Right lobe of liver (tissue), 6 donors: ENCODE measurements around the gene LCA5L. TPM values are rescaled to one million over a fixed set of nuclear protein-coding genes. Genes with fewer than 3 reads are reported as not detected.

Source experiments
- ATAC-seq, 4 donors: fragments of 200-7000 bp; cut with Tn5 transposase; one replicate each; pipeline ENCODE4 v1.9.1; 2020; ENCODE audit warnings: mild to moderate bottlenecking in 4 of 4, moderate library complexity in 4 of 4
- DNase-seq, 3 donors: peaks; one replicate each; pipeline ENCODE4 v3.0.0-alpha.2; 2020
- H3K27ac ChIP-seq, 3 donors: fragments of 200-600 bp; one replicate each; pipeline ENCODE4 v1.8.0; 2022
- H3K27me3 ChIP-seq, 2 donors: fragments of 200-600 bp; one replicate each; pipeline ENCODE4 v1.8.0; 2022
- H3K36me3 ChIP-seq, 4 donors: fragments of 200-600 bp; sonication (generic) in 1 of 4; one replicate each; pipeline versions ENCODE4 v1.5.1 to v1.8.0; 2017 to 2022; ENCODE audit warnings: control low read depth in 1 of 4
- H3K4me1 ChIP-seq, 4 donors: fragments of 200-600 bp; sonication (generic) in 1 of 4; one replicate each; pipeline versions ENCODE4 v1.5.1 to v1.8.0; 2017 to 2022; ENCODE audit warnings: control low read depth in 1 of 4
- H3K4me3 ChIP-seq, 3 donors: fragments of 200-600 bp; one replicate each; pipeline ENCODE4 v1.8.0; 2022
- H3K9me3 ChIP-seq, 4 donors: fragments of 200-600 bp; sonication (generic) in 1 of 4; one replicate each; pipeline versions ENCODE4 v1.5.1 to v1.8.0; 2017 to 2022; ENCODE audit warnings: control low read depth in 1 of 4
- POLR2A ChIP-seq: fragments of 450-650 bp; IDR thresholded peaks from one replicate; pipeline ENCODE4 v1.6.1; 2017; ENCODE audit warnings: antibody characterized with exemption, mild to moderate bottlenecking
- WGBS: methylation state at CpG from one replicate; pipeline ENCODE4 v1.1.6; 2018; ENCODE audit warnings: low coverage, low lambda C conversion rate; ENCODE audit not compliant: insufficient coverage; ENCODE audit errors: missing lambda C conversion rate; 5-methylcytosine and 5-hydroxymethylcytosine counted together
- intact Hi-C, 2 donors: fragments of 100-400 bp; cut with DNase I; formaldehyde crosslinking; loops; one replicate each; pipeline versions ENCODE4 v1.11.2 to v1.14.1; 2022
- microRNA-seq, 2 donors: library from miRNA; unstranded; fragments of <30 nt; microRNA quantifications; one replicate each; pipeline ENCODE4, GENCODE V29; 2019 to 2020
- small RNA-seq, 2 experiments: library from RNA; depleted of rRNA; stranded (forward); fragments of <200 nt; gene quantifications; one replicate each; pipeline ENCODE3, GENCODE V24; 2016
- total RNA-seq, 6 experiments: library from RNA; depleted of rRNA in 2 of 6; stranded (reverse); fragments of >200 nt in 2 of 6; fragmentation: NEBNext Ultra II Directional in 3 of 6; extraction: Animal tissue kit (Norgen Biotek cat#: 25700) in 3 of 6; gene quantifications; one replicate each; pipeline versions ENCODE4 v1.1.0 to v1.2.4, GENCODE V29; 2016 to 2023
- TF ChIP-seq, protein P1 (sequence below), 4 donors: fragments of 200-600 bp in 3 of 4; fragments of 450-650 bp in 1 of 4; IDR thresholded peaks; one replicate each; pipeline versions ENCODE4 v1.5.1 to v1.8.0; 2016 to 2022; ENCODE audit warnings: antibody characterized with exemption in 4 of 4, mild to moderate bottlenecking in 2 of 4
- donor health status: DM: no; HTN: yes; CAD: no.
- donor health status: DM: no; HTN: no; CAD: no.
- donor health status: DM: no; HTN: no; CAD: no.
- donor health status: DM: no; HTN: yes; CAD: no.
- donor health status: DM: no; HTN: yes; CAD: no.

LCA5L gene
- total RNA-seq, 6 experiments from 2014 or later = 0.54 to 2.8 (median 1.1) TPM

DNA sequence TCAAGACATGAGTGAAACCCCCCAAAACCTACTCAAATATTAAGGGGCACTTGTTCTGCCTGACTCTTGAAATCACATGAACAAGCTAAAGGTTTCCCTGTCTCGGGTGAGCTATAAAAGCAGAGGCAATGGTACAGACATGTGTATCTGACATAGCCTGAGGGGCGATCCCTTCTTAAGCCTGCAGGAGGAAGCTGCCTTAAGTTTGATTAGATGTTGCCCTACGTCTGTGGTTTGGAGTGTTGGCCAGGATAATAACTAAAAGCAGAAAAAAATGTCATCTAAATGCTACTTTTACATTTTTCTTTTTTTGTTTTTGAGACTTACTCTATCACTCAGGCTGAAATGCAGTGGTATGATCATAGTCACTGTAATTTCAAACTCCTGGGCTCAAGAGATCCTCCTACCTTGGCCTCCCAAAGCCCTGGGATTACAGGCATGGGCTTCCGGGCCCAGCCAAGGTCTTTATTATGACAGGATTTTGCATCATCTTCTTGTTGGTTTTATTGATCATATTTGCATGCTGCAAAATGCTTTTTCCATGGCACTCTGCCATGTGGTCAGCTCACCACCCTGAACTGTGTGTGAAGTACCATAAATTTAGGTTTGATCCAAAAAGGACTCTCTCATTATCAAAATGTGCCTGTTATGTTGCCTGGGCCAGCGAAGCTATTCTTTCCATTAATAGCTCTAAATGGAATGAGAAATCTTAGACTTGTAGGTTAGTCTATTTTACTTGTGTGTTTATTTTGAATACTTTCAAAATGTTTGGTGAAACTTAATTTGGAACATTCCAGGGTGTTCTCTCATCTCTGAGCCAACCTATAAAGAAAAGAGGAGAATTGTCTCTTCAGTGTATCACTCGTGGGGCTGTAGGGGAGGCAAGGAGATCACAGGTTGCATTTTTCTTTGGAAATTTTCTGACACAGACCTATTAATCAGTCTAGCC lies 81.7 kb downstream of the LCA5L start:
- ATAC-seq (no peak), DNase-seq (no peak)
- no peak for TF ChIP-seq POLR2A
- TF ChIP-seq, protein P1, sequence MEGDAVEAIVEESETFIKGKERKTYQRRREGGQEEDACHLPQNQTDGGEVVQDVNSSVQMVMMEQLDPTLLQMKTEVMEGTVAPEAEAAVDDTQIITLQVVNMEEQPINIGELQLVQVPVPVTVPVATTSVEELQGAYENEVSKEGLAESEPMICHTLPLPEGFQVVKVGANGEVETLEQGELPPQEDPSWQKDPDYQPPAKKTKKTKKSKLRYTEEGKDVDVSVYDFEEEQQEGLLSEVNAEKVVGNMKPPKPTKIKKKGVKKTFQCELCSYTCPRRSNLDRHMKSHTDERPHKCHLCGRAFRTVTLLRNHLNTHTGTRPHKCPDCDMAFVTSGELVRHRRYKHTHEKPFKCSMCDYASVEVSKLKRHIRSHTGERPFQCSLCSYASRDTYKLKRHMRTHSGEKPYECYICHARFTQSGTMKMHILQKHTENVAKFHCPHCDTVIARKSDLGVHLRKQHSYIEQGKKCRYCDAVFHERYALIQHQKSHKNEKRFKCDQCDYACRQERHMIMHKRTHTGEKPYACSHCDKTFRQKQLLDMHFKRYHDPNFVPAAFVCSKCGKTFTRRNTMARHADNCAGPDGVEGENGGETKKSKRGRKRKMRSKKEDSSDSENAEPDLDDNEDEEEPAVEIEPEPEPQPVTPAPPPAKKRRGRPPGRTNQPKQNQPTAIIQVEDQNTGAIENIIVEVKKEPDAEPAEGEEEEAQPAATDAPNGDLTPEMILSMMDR (IDR thresholded peaks at IDR 0.05) = no peak
- H3K4me1 ChIP-seq = no peaks in the 10 kb centered on the region
- intact Hi-C loops = no loop called here
- no peak overlapping the region for H3K4me3 ChIP-seq
- no peak overlapping the region for H3K27ac ChIP-seq
- WGBS = 67% methylated on average over 6 of the region's 6 CpGs
- no peaks in the 10 kb centered on the region for H3K36me3 ChIP-seq
- no peaks in the 10 kb centered on the region for H3K9me3 ChIP-seq
- no peaks in the 10 kb centered on the region for H3K27me3 ChIP-seq

DNA sequence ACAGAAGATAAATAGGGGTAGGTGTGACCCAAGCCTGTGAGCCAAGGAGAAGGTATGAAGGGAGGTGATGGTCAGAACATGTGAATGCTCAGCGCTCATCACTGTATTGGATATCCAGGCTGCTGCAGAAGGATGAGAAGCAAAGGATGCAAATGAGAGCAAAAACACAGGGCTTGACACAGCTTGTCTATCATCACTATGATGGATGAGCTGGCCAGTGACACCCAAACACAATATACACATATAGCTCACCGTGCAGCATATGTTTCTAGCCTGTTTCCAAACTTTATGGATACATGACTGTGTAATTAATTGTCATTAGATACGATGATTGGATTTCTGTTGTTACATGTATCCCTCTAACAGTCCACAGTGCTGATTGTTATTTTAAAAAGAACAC lies 82.8 kb downstream of the LCA5L start:
- no peak for DNase-seq
- intact Hi-C loops = no loop called here
- Histone ChIP-seq H3K27ac (no peak overlapping the region), H3K27me3 (no peaks in the 10 kb centered on the region), H3K4me1 (no peaks in the 10 kb centered on the region), H3K4me3 (no peak overlapping the region), H3K9me3 (no peaks in the 10 kb centered on the region), H3K36me3 (no peaks in the 10 kb centered on the region)
- 100% methylated on average over 2 of the region's 3 CpGs for WGBS
- no peak for ATAC-seq
- TF ChIP-seq, protein P1 (IDR thresholded peaks at IDR 0.05) = no peak
- no peak for TF ChIP-seq POLR2A

DNA sequence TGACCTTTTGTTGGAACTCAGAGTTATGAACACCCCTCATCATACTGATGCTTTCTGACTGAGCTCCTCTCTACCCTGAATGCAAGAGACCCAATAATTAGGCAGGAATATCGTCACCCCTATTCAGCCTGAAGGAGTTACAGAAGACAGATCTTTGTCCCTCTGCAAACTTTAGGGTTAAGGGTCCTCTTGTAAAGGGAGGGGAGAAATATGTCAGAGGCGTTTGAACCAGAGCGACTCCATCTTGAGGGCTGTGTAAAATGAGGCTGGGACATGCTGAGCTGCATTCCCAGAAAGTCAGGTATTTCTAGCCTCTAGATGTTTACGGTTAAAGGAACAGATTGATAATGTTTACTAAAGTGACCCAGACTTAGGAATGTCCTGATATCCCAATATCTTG lies 86.2 kb downstream of the LCA5L start:
- Histone ChIP-seq H3K36me3 (no peaks in the 10 kb centered on the region), H3K4me1 (no peaks in the 10 kb centered on the region), H3K9me3 (no peaks in the 10 kb centered on the region), H3K4me3 (no peak overlapping the region), H3K27me3 (no peaks in the 10 kb centered on the region), H3K27ac (no peak overlapping the region)
- intact Hi-C loops = no loop called here
- 62% methylated on average over 1 of the region's 4 CpGs for WGBS
- DNase-seq = no peak
- TF ChIP-seq, protein P1 (IDR thresholded peaks at IDR 0.05) = no peak
- no peak for TF ChIP-seq POLR2A
- ATAC-seq = no peak

Small RNA genes within 50 kb of the gene (microRNA-seq; reads per million reads assigned to microRNA genes)
- gene MIR6508 = 0 to 0.29 reads per million in 2 donors

Small RNA genes within 50 kb of the gene (small RNA-seq; reads per million reads assigned to genes)
- gene MIR6508 = 0 reads per million in 2 experiments

Other genes starting within 250 kb of the LCA5L start
- 10 to 100 TPM; 18.6 to 26.7 (median 21.9) TPM for gene BRWD1, start 132.1 kb downstream of the LCA5L start, total RNA-seq
- 10 to 100 TPM; 34.6 to 71.6 (median 63.9) TPM for gene HMGN1, start 96.7 kb downstream of the LCA5L start, total RNA-seq
- 1 to 10 TPM; 2.0 to 4.9 (median 3.0) TPM for gene SH3BGR, start 6.2 kb upstream of the LCA5L start, total RNA-seq
- gene B3GALT5, start 167.2 kb upstream of the LCA5L start, total RNA-seq = under 1 TPM; 0.06 to 0.26 (median 0.09) TPM